ENCODE results near the gene SORBS2.

The SORBS2 gene

GRCh38 chr4:185566972-185567371 lies 245.0 kb downstream of the SORBS2 start:
- Histone ChIP-seq H3K9me3 (ENCODE audit: insufficient read depth, low read depth, low read length) (no peaks in the 10 kb centered on the region), H3K4me1 (ENCODE audit: control insufficient read depth in 1 of 2, insufficient read depth in 2 of 2, low read length in 2 of 2) (peaks cover 17 to 20% of the 10 kb centered on the region in 2 experiments), H3K18ac (ENCODE audit: low read length) (no peak overlapping the region), H3K14ac (ENCODE audit: low read length) (peak overlapping the region; percentile 11), H4K8ac (ENCODE audit: low read depth, low read length) (peak overlapping the region; percentile 22), H2BK12ac (ENCODE audit: low read length) (peak overlapping the region; percentile 93), H2AFZ (ENCODE audit: insufficient read depth, low read length, poor library complexity) (no peak overlapping the region), H2BK120ac (ENCODE audit: insufficient read depth, low read length, poor library complexity) (peak overlapping the region; percentile 37), H3K4me3 (ENCODE audit: low read depth, low read length) (no peak overlapping the region), H3K4me2 (ENCODE audit: low read length) (no peak overlapping the region), H2BK5ac (ENCODE audit: low read depth, low read length, poor library complexity) (peak overlapping the region; percentile 34), H3K23ac (ENCODE audit: low read length) (no peak overlapping the region), H3K27me3 (ENCODE audit: insufficient read depth, low read length) (no peaks in the 10 kb centered on the region), H4K12ac (ENCODE audit: low read depth, low read length) (no peak overlapping the region), H3K79me2 (ENCODE audit: control insufficient read depth, insufficient read depth, low read length, poor library complexity) (peaks cover 2% of the 10 kb centered on the region), H3K79me1 (ENCODE audit: low read length) (peaks cover 23% of the 10 kb centered on the region), H3K9ac (ENCODE audit: low read length) (no peak overlapping the region), H2AK5ac (ENCODE audit: low read length) (no peak overlapping the region), H3K27ac (ENCODE audit: low read depth, low read length) (peak overlapping the region; percentile 74), H4K91ac (ENCODE audit: low read depth, low read length) (peak overlapping the region; percentile 45), H3K4ac (ENCODE audit: low read depth, low read length) (peak overlapping the region; percentile 4), H3K36me3 (ENCODE audit: control insufficient read depth in 1 of 2, insufficient read depth in 2 of 2, low read length in 2 of 2) (no peaks in the 10 kb centered on the region)
- DNase-seq = peak; percentile 83 to 97
- WGBS (ENCODE audit: extremely low coverage, insufficient coverage, insufficient read length) = no CpG with 5 or more reads among the region's 1 CpG

GRCh38 chr4:185566425-185566824 lies 245.6 kb downstream of the SORBS2 start:
- WGBS (ENCODE audit: extremely low coverage, insufficient coverage, insufficient read length) = no CpG with 5 or more reads among the region's 8 CpGs
- no peak overlapping the region for H2AK5ac ChIP-seq (ENCODE audit: low read length)
- no peaks in the 10 kb centered on the region for H3K27me3 ChIP-seq (ENCODE audit: insufficient read depth, low read length)
- peak overlapping the region; percentile 44 for H4K12ac ChIP-seq (ENCODE audit: low read depth, low read length)
- H3K23ac ChIP-seq (ENCODE audit: low read length) = no peak overlapping the region
- H2AFZ ChIP-seq (ENCODE audit: insufficient read depth, low read length, poor library complexity) = no peak overlapping the region
- H4K91ac ChIP-seq (ENCODE audit: low read depth, low read length) = peak overlapping the region; percentile 94
- H3K4me2 ChIP-seq (ENCODE audit: low read length) = no peak overlapping the region
- peaks cover 17 to 20% of the 10 kb centered on the region in 2 experiments for H3K4me1 ChIP-seq (ENCODE audit: control insufficient read depth in 1 of 2, insufficient read depth in 2 of 2, low read length in 2 of 2)
- peak; percentile 97 to 98 for DNase-seq
- no peaks in the 10 kb centered on the region for H3K36me3 ChIP-seq (ENCODE audit: control insufficient read depth in 1 of 2, insufficient read depth in 2 of 2, low read length in 2 of 2)
- peak overlapping the region; percentile 74 for H3K27ac ChIP-seq (ENCODE audit: low read depth, low read length)
- H3K4me3 ChIP-seq (ENCODE audit: low read depth, low read length) = no peak overlapping the region
- H4K8ac ChIP-seq (ENCODE audit: low read depth, low read length) = peak overlapping the region; percentile 75
- peaks cover 3% of the 10 kb centered on the region for H3K9me3 ChIP-seq (ENCODE audit: insufficient read depth, low read depth, low read length)
- H3K14ac ChIP-seq (ENCODE audit: low read length) = peak overlapping the region; percentile 88
- peaks cover 2% of the 10 kb centered on the region for H3K79me2 ChIP-seq (ENCODE audit: control insufficient read depth, insufficient read depth, low read length, poor library complexity)
- H3K18ac ChIP-seq (ENCODE audit: low read length) = no peak overlapping the region
- H3K4ac ChIP-seq (ENCODE audit: low read depth, low read length) = peak overlapping the region; percentile 64
- no peak overlapping the region for H3K9ac ChIP-seq (ENCODE audit: low read length)
- H2BK120ac ChIP-seq (ENCODE audit: insufficient read depth, low read length, poor library complexity) = peak overlapping the region; percentile 98
- peak overlapping the region; percentile 86 for H2BK5ac ChIP-seq (ENCODE audit: low read depth, low read length, poor library complexity)
- peaks cover 23% of the 10 kb centered on the region for H3K79me1 ChIP-seq (ENCODE audit: low read length)
- peak overlapping the region; percentile 91 for H2BK12ac ChIP-seq (ENCODE audit: low read length)

GRCh38 chr4:185565696-185566095 lies 246.3 kb downstream of the SORBS2 start:
- no CpG with 5 or more reads among the region's 3 CpGs for WGBS (ENCODE audit: extremely low coverage, insufficient coverage, insufficient read length)
- Histone ChIP-seq H3K27ac (ENCODE audit: low read depth, low read length) (no peak overlapping the region), H3K4me1 (ENCODE audit: control insufficient read depth in 1 of 2, insufficient read depth in 2 of 2, low read length in 2 of 2) (peaks cover 17 to 20% of the 10 kb centered on the region in 2 experiments), H3K27me3 (ENCODE audit: insufficient read depth, low read length) (no peaks in the 10 kb centered on the region), H4K12ac (ENCODE audit: low read depth, low read length) (no peak overlapping the region), H2BK12ac (ENCODE audit: low read length) (peak overlapping the region; percentile 78), H3K18ac (ENCODE audit: low read length) (no peak overlapping the region), H3K23ac (ENCODE audit: low read length) (no peak overlapping the region), H2AK5ac (ENCODE audit: low read length) (peak overlapping the region; percentile 7), H2BK120ac (ENCODE audit: insufficient read depth, low read length, poor library complexity) (peak overlapping the region; percentile 69), H2AFZ (ENCODE audit: insufficient read depth, low read length, poor library complexity) (no peak overlapping the region), H3K4me2 (ENCODE audit: low read length) (no peak overlapping the region), H3K4ac (ENCODE audit: low read depth, low read length) (no peak overlapping the region), H2BK5ac (ENCODE audit: low read depth, low read length, poor library complexity) (peak overlapping the region; percentile 8), H3K79me1 (ENCODE audit: low read length) (peaks cover 23% of the 10 kb centered on the region), H3K14ac (ENCODE audit: low read length) (peak overlapping the region; percentile 19), H4K91ac (ENCODE audit: low read depth, low read length) (peak overlapping the region; percentile 49), H3K79me2 (ENCODE audit: control insufficient read depth, insufficient read depth, low read length, poor library complexity) (peaks cover 2% of the 10 kb centered on the region), H3K9me3 (ENCODE audit: insufficient read depth, low read depth, low read length) (peaks cover 4% of the 10 kb centered on the region), H3K36me3 (ENCODE audit: control insufficient read depth in 1 of 2, insufficient read depth in 2 of 2, low read length in 2 of 2) (no peaks in the 10 kb centered on the region), H4K8ac (ENCODE audit: low read depth, low read length) (no peak overlapping the region), H3K9ac (ENCODE audit: low read length) (no peak overlapping the region), H3K4me3 (ENCODE audit: low read depth, low read length) (no peak overlapping the region)
- no peak for DNase-seq

GRCh38 chr4:185564349-185564748 lies 247.6 kb downstream of the SORBS2 start:
- peaks cover 2% of the 10 kb centered on the region for H3K79me2 ChIP-seq (ENCODE audit: control insufficient read depth, insufficient read depth, low read length, poor library complexity)
- no peak for DNase-seq
- peaks cover 28% of the 10 kb centered on the region for H3K79me1 ChIP-seq (ENCODE audit: low read length)
- H3K18ac ChIP-seq (ENCODE audit: low read length) = no peak overlapping the region
- no peak overlapping the region for H2BK120ac ChIP-seq (ENCODE audit: insufficient read depth, low read length, poor library complexity)
- no peak overlapping the region for H3K23ac ChIP-seq (ENCODE audit: low read length)
- no peak overlapping the region for H2AK5ac ChIP-seq (ENCODE audit: low read length)
- H3K4me2 ChIP-seq (ENCODE audit: low read length) = no peak overlapping the region
- no peaks in the 10 kb centered on the region for H3K27me3 ChIP-seq (ENCODE audit: insufficient read depth, low read length)
- no peak overlapping the region for H4K91ac ChIP-seq (ENCODE audit: low read depth, low read length)
- no peak overlapping the region for H2BK12ac ChIP-seq (ENCODE audit: low read length)
- H3K9ac ChIP-seq (ENCODE audit: low read length) = no peak overlapping the region
- no peak overlapping the region for H4K8ac ChIP-seq (ENCODE audit: low read depth, low read length)
- peaks cover 20 to 29% of the 10 kb centered on the region in 2 experiments for H3K4me1 ChIP-seq (ENCODE audit: control insufficient read depth in 1 of 2, insufficient read depth in 2 of 2, low read length in 2 of 2)
- H2AFZ ChIP-seq (ENCODE audit: insufficient read depth, low read length, poor library complexity) = no peak overlapping the region
- no peak overlapping the region for H2BK5ac ChIP-seq (ENCODE audit: low read depth, low read length, poor library complexity)
- H3K9me3 ChIP-seq (ENCODE audit: insufficient read depth, low read depth, low read length) = peaks cover 4% of the 10 kb centered on the region
- no peak overlapping the region for H3K4ac ChIP-seq (ENCODE audit: low read depth, low read length)
- H3K14ac ChIP-seq (ENCODE audit: low read length) = no peak overlapping the region
- H4K12ac ChIP-seq (ENCODE audit: low read depth, low read length) = no peak overlapping the region
- H3K4me3 ChIP-seq (ENCODE audit: low read depth, low read length) = no peak overlapping the region
- WGBS (ENCODE audit: extremely low coverage, insufficient coverage, insufficient read length) = no CpG with 5 or more reads among the region's 3 CpGs
- H3K36me3 ChIP-seq (ENCODE audit: control insufficient read depth in 1 of 2, insufficient read depth in 2 of 2, low read length in 2 of 2) = no peaks in the 10 kb centered on the region
- no peak overlapping the region for H3K27ac ChIP-seq (ENCODE audit: low read depth, low read length)

Data from trophoblast cell (in vitro differentiated cells and primary cell).